OCI-LY7 (cell line): Measurements from ENCODE around the gene YJEFN3. TPM values are rescaled to one million over a fixed set of nuclear protein-coding genes. Genes with fewer than 3 reads are reported as not detected.

Source experiments
- BruUV-seq: library from RNA; stranded (reverse); fragments of 400-500 nt; replicated peaks from 2 replicates; lab custom pipeline; 2021; lab: Mats Ljungman, UMichigan
- CTCF ChIA-PET: fragments of 300-600 bp; sonication (Branson Sonifier 250); formaldehyde crosslinking; loops from one replicate; lab custom pipeline; 2022; ENCODE audit warnings: antibody characterized with exemption; ENCODE audit not compliant: unreplicated experiment; lab: Charles Lee
- POLR2A ChIA-PET: fragments of 300-600 bp; sonication (Branson Sonifier 250); formaldehyde crosslinking; loops from one replicate; lab custom pipeline; 2022; ENCODE audit warnings: antibody characterized with exemption; lab: Charles Lee
- DNase-seq: peaks from one replicate; pipeline ENCODE4 v3.0.0-alpha.2; 2015; ENCODE audit warnings: low spot score
- H2AFZ ChIP-seq: fragments of 200-600 bp; sonication (generic), shearing (Covaris generic); 2 replicates; pipeline ENCODE4 v1.6.1; 2014; ENCODE audit warnings: mild to moderate bottlenecking, antibody characterized with exemption, low read length, moderate library complexity
- H3K27ac ChIP-seq: fragments of 200-600 bp; sonication (generic); 2 replicates; pipeline ENCODE4 v1.5.1; 2014; ENCODE audit warnings: mixed run types, low read depth, mild to moderate bottlenecking, moderate library complexity, low read length, inconsistent platforms; ENCODE audit not compliant: poor library complexity, severe bottlenecking
- H3K36me3 ChIP-seq: fragments of 200-600 bp; sonication (generic); 2 replicates; pipeline ENCODE4 v1.6.1; 2014; ENCODE audit warnings: mild to moderate bottlenecking, antibody characterized with exemption, low read length, moderate library complexity, mixed read lengths; ENCODE audit not compliant: insufficient read depth
- H3K4me1 ChIP-seq: fragments of 200-600 bp; sonication (generic); 2 replicates; pipeline ENCODE4 v1.5.1; 2014; ENCODE audit warnings: mild to moderate bottlenecking, low read length; ENCODE audit not compliant: insufficient read depth, poor library complexity, severe bottlenecking
- H3K4me2 ChIP-seq: fragments of 200-600 bp; sonication (generic); 2 replicates; pipeline ENCODE4 v1.6.1; 2014; ENCODE audit warnings: mild to moderate bottlenecking, low read length
- H3K4me3 ChIP-seq: fragments of 200-600 bp; sonication (generic); 2 replicates; pipeline ENCODE4 v1.5.1; 2014; ENCODE audit warnings: mild to moderate bottlenecking, low read depth, low read length; ENCODE audit not compliant: poor library complexity, severe bottlenecking
- H3K79me2 ChIP-seq: fragments of 200-600 bp; sonication (generic); 2 replicates; pipeline ENCODE4 v1.6.1; 2016; ENCODE audit warnings: low read depth, mild to moderate bottlenecking, low read length, moderate library complexity, mixed read lengths; ENCODE audit not compliant: insufficient read depth
- H3K9me2 ChIP-seq: fragments of 200-600 bp; sonication (generic); 2 replicates; pipeline ENCODE4 v1.6.1; 2016; ENCODE audit warnings: mild to moderate bottlenecking, low read length, mixed read lengths; ENCODE audit not compliant: insufficient read depth
- H3K9me3 ChIP-seq: fragments of 200-600 bp; sonication (generic); 2 replicates; pipeline ENCODE4 v1.6.1; 2014; ENCODE audit warnings: mild to moderate bottlenecking, mixed run types, low read length, mixed read lengths
- H4K20me1 ChIP-seq: fragments of 200-600 bp; sonication (generic); 2 replicates; pipeline ENCODE4 v1.6.1; 2014; ENCODE audit warnings: mild to moderate bottlenecking, antibody characterized with exemption, low read length, moderate library complexity, mixed read lengths; ENCODE audit not compliant: insufficient read depth
- EZH2phosphoT487 ChIP-seq: fragments of 200-600 bp; sonication (generic); IDR thresholded peaks from 2 replicates; pipeline ENCODE4 v1.6.1; 2018; ENCODE audit warnings: low read depth, borderline replicate concordance, mild to moderate bottlenecking, mixed run types, antibody characterized with exemption, low read length, moderate library complexity, mixed read lengths
- intact Hi-C: fragments of 100-400 bp; cut with micrococcal nuclease; formaldehyde crosslinking; loops from one replicate; pipeline ENCODE4 v1.10.0; 2022; ENCODE audit not compliant: unreplicated experiment
- total RNA-seq, 2 experiments: library from RNA; depleted of rRNA in 1 of 2; stranded (reverse); fragments of >200 nt in 1 of 2; shearing (Covaris generic) in 1 of 2; gene quantifications; 2 replicates each; pipeline ENCODE4 v1.2.3, GENCODE V29; 2014 to 2022
- TF ChIP-seq, protein P1 (sequence below): fragments of 200-600 bp; sonication (generic); conservative IDR thresholded peaks from 2 replicates; pipeline ENCODE4 v1.5.1; 2014; ENCODE audit warnings: mild to moderate bottlenecking, antibody characterized with exemption, low read length, moderate library complexity, mixed read lengths

The YJEFN3 gene
- total RNA-seq, 2 experiments from 2014 or later = 5.4 to 35.3 TPM

DNA sequence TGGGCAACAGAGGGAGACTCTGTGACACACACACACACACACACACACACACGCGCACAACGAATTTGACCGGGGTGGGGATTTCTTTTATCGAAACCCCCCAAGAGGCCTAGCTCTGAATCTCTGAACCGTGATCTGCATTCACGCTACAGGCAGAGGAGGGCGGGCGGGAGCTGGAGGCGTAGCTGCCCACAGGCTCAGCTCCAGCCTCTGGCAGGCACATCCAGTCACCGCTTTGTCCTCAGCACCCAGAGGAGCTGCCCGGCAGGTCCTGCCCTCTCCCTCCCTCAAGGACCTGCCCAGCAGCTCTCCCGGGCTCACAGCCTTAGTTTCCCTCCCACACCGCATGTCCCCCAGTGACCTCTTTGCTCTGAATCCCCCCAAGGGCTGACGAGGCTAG is 29.3 kb downstream of the YJEFN3 start:
- H3K27ac ChIP-seq = no peak overlapping the region
- no peaks in the 10 kb centered on the region for H3K9me2 ChIP-seq
- no peak for DNase-seq
- BruUV-seq = no TSS peak
- CTCF ChIA-PET = interaction anchor here (0.6 kb wide), 1 partner anchor 17 kb away, joined by 3 read pairs; no protein-coding TSS in a partner anchor
- H3K36me3 ChIP-seq = no peaks in the 10 kb centered on the region
- no peak overlapping the region for H3K4me3 ChIP-seq
- H3K4me1 ChIP-seq = no peaks in the 10 kb centered on the region
- no peaks in the 10 kb centered on the region for H3K79me2 ChIP-seq
- intact Hi-C loops = no loop called here
- H3K4me2 ChIP-seq = no peak overlapping the region
- no peak for TF ChIP-seq EZH2phosphoT487
- TF ChIP-seq, protein P1, sequence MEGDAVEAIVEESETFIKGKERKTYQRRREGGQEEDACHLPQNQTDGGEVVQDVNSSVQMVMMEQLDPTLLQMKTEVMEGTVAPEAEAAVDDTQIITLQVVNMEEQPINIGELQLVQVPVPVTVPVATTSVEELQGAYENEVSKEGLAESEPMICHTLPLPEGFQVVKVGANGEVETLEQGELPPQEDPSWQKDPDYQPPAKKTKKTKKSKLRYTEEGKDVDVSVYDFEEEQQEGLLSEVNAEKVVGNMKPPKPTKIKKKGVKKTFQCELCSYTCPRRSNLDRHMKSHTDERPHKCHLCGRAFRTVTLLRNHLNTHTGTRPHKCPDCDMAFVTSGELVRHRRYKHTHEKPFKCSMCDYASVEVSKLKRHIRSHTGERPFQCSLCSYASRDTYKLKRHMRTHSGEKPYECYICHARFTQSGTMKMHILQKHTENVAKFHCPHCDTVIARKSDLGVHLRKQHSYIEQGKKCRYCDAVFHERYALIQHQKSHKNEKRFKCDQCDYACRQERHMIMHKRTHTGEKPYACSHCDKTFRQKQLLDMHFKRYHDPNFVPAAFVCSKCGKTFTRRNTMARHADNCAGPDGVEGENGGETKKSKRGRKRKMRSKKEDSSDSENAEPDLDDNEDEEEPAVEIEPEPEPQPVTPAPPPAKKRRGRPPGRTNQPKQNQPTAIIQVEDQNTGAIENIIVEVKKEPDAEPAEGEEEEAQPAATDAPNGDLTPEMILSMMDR = no peak
- POLR2A ChIA-PET = no interaction called here
- H4K20me1 ChIP-seq = no peaks in the 10 kb centered on the region
- H2AFZ ChIP-seq = no peak overlapping the region
- no peaks in the 10 kb centered on the region for H3K9me3 ChIP-seq

DNA sequence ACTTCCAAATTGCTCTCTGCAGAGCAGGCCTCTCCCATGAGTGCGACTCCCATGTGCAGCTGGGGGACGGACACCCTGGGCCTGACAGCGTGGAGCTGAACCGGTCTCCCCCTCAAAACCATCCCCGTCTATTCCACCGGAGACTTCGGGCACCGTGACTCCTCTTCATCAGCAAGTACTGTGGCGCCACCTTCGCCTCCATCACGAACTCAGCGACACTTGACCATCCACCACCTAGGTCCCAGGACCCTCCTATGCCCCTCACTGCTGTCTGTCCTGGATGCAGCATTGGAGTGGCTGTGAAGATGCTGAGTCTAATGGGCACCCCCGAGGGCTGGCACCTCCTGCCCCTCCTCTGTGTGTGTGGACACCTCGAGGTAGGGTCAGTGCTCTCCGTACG is 29.9 kb downstream of the YJEFN3 start:
- intact Hi-C loops = no loop called here
- Histone ChIP-seq H3K4me2 (no peak overlapping the region), H3K9me3 (no peaks in the 10 kb centered on the region), H3K27ac (no peak overlapping the region), H3K79me2 (no peaks in the 10 kb centered on the region), H2AFZ (no peak overlapping the region), H3K36me3 (no peaks in the 10 kb centered on the region), H3K4me1 (no peaks in the 10 kb centered on the region), H4K20me1 (no peaks in the 10 kb centered on the region), H3K4me3 (no peak overlapping the region), H3K9me2 (no peaks in the 10 kb centered on the region)
- ChIA-PET CTCF (no interaction called here), POLR2A (no interaction called here)
- no TSS peak for BruUV-seq
- TF ChIP-seq, protein P1 = no peak
- no peak for TF ChIP-seq EZH2phosphoT487
- DNase-seq = no peak

GRCh38 chr19:19559931-19560330 is 31.2 kb downstream of the YJEFN3 start:
- no peak for DNase-seq
- H3K4me3 ChIP-seq = no peak overlapping the region
- H4K20me1 ChIP-seq = no peaks in the 10 kb centered on the region
- H3K36me3 ChIP-seq = no peaks in the 10 kb centered on the region
- intact Hi-C loops = no loop called here
- TF ChIP-seq, protein P1 = no peak
- no peak for TF ChIP-seq EZH2phosphoT487
- no peak overlapping the region for H3K27ac ChIP-seq
- H3K9me2 ChIP-seq = no peaks in the 10 kb centered on the region
- no peaks in the 10 kb centered on the region for H3K4me1 ChIP-seq
- ChIA-PET POLR2A (interaction anchor here (0.7 kb wide), 1 partner anchor 376 kb away, joined by 3 read pairs; no protein-coding TSS in a partner anchor), CTCF (no interaction called here)
- H3K4me2 ChIP-seq = no peak overlapping the region
- no peaks in the 10 kb centered on the region for H3K9me3 ChIP-seq
- H3K79me2 ChIP-seq = no peaks in the 10 kb centered on the region
- H2AFZ ChIP-seq = no peak overlapping the region
- no TSS peak for BruUV-seq
